Fibroblast of the aortic adventitia (primary cell): Measurements from ENCODE around the gene TACC2. TPM values are rescaled to one million over a fixed set of nuclear protein-coding genes. Genes with fewer than 3 reads are reported as not detected.

ENCODE experiments used
- DNase-seq: peaks from one replicate; pipeline ENCODE4 v3.0.0-alpha.2; 2010; ENCODE audit warnings: low read depth
- H3K4me3 ChIP-seq: 2 replicates; pipeline ENCODE4 v1.5.1; 2011; ENCODE audit warnings: low read depth, mild to moderate bottlenecking, control low read depth, low read length, moderate library complexity
- total RNA-seq: library from RNA; depleted of rRNA; stranded (reverse); fragments of >200 nt; gene quantifications from 2 replicates; pipeline ENCODE4 v1.2.3, GENCODE V29; 2012; ENCODE audit warnings: low replicate concordance
- TF ChIP-seq, protein P1 (sequence below): IDR thresholded peaks from 2 replicates; pipeline ENCODE4 v1.5.1; 2011; ENCODE audit warnings: mild to moderate bottlenecking, low read length, control low read depth, inconsistent platforms; ENCODE audit not compliant: insufficient read depth

TACC2 gene
- total RNA-seq, 1 donor = 9.2 TPM

- TF ChIP-seq, protein P1, sequence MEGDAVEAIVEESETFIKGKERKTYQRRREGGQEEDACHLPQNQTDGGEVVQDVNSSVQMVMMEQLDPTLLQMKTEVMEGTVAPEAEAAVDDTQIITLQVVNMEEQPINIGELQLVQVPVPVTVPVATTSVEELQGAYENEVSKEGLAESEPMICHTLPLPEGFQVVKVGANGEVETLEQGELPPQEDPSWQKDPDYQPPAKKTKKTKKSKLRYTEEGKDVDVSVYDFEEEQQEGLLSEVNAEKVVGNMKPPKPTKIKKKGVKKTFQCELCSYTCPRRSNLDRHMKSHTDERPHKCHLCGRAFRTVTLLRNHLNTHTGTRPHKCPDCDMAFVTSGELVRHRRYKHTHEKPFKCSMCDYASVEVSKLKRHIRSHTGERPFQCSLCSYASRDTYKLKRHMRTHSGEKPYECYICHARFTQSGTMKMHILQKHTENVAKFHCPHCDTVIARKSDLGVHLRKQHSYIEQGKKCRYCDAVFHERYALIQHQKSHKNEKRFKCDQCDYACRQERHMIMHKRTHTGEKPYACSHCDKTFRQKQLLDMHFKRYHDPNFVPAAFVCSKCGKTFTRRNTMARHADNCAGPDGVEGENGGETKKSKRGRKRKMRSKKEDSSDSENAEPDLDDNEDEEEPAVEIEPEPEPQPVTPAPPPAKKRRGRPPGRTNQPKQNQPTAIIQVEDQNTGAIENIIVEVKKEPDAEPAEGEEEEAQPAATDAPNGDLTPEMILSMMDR = no peak
- H3K4me3 ChIP-seq = no peak overlapping the region
- DNase-seq = peak; percentile 8
Observed at GRCh38 chr10:122044045-122044661, 55.2 kb downstream of the TACC2 start.

GRCh38 chr10:122044713-122045112 lies 55.8 kb downstream of the TACC2 start:
- TF ChIP-seq, protein P1 = no peak
- DNase-seq = peak; percentile 42
- H3K4me3 ChIP-seq = no peak overlapping the region

DNA sequence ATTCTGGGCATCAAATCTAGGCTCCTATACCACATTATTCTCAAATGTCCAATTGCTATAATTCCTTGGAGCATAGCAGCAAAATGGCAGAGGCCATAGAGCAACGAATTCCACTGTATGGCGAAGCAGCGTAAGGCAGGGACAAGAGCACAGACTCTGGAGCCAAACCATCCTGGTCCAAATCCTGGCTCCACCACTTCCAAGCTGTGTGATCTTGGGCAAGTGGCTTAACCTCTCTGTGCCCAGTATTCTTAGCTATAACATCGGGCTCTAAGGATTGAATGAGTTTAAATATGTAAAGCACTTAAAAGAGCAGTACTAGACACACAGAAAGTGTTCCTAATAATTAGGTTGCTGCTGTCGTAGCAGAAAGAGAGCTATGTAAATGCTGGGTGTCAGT lies 56.2 kb downstream of the TACC2 start:
- no peak overlapping the region for H3K4me3 ChIP-seq
- TF ChIP-seq, protein P1 = no peak
- no peak for DNase-seq

DNA sequence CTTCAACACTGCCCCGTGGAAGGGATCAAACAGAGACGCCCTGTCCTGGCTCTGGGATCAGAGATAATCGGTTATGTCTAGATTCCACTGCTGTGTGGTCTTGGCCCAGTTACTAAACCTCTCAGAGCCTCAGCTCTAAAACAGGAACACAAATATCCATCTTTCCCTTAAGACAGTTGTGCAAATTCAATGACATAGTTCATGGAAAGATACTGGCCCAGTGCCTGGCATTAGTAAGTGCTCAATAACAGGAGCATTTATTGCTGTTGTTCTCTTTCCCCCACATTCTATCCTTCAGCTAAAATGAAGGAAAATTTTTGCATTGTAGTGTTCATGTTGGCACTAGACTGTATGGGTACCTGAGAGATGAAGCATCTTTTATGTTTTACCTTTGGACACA lies 58.6 kb downstream of the TACC2 start:
- no peak overlapping the region for H3K4me3 ChIP-seq
- DNase-seq = no peak
- TF ChIP-seq, protein P1 = no peak

GRCh38 chr10:122049076-122049475 lies 60.1 kb downstream of the TACC2 start:
- H3K4me3 ChIP-seq = no peak overlapping the region
- TF ChIP-seq, protein P1 = no peak
- no peak for DNase-seq

- TF ChIP-seq, protein P1 = no peak
- DNase-seq = no peak
- no peak overlapping the region for H3K4me3 ChIP-seq
Observed at GRCh38 chr10:122050311-122050710, 61.3 kb downstream of the TACC2 start.

DNA sequence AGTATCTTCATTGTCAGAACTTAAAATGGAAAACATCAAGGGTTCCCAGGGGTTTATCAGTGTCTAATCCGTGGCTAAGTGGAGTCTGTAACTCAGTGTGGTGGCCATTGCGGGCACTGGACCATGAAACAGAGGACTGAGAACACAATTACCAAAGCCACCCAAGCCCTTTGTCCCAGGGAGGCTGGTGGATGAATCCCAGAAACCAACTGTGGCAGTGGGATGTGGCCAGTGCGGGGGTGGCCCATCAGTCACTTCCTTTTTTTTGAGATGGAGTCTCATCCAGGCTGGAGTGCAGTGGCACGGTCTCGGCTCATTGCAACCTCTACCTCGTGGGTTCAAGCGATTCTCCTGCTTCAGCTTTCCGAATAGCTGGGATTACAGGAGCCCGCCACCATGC lies 61.8 kb downstream of the TACC2 start:
- no peak for DNase-seq
- TF ChIP-seq, protein P1 = no peak
- H3K4me3 ChIP-seq = no peak overlapping the region
